ENCODE results near the gene ZNF335. TPM values are rescaled to one million over a fixed set of nuclear protein-coding genes. Genes with fewer than 3 reads are reported as not detected.

ZNF335 gene
- total and polyA plus RNA-seq, 2 of the 13 experiments (the other 11 are each of a cell fraction or from before 2014, with no cell fraction given): 9.7 to 13.7 TPM

- TF ChIP-seq PRDM15 (CRISPR knock-in tag; IDR thresholded peaks at IDR 0.05) (peak; percentile 36; the same call in 1 of the 2 replicates), PHF5A (CRISPR knock-in tag; IDR thresholded peaks at IDR 0.05; ENCODE audit: low read depth, unreplicated experiment) (no peak), ZKSCAN8 (CRISPR knock-in tag; IDR thresholded peaks at IDR 0.05; ENCODE audit: borderline replicate concordance) (peak; percentile 92), AKAP8 (CRISPR knock-in tag; IDR thresholded peaks at IDR 0.05) (peak; percentile 96), ZNF460 (CRISPR knock-in tag; IDR thresholded peaks at IDR 0.05; ENCODE audit: borderline replicate concordance) (no peak; the same call in 1 of the 2 replicates), ZNF83 (CRISPR knock-in tag; IDR thresholded peaks at IDR 0.05; ENCODE audit: borderline replicate concordance) (0 out of 2 replicates have a peak, but pooled peaks have one; percentile 29), E2F2 (CRISPR knock-in tag; IDR thresholded peaks at IDR 0.05; ENCODE audit: borderline replicate concordance) (peak; percentile 68), ZGPAT (CRISPR knock-in tag; IDR thresholded peaks at IDR 0.05) (peak; percentile 95), STAT5B (CRISPR knock-in tag; IDR thresholded peaks at IDR 0.05) (peak; percentile 95; the same call in 1 of the 2 replicates), HCFC1 (IDR thresholded peaks at IDR 0.05; ENCODE audit: low read depth, low read length) (peak; percentile 97), HNF4G (IDR thresholded peaks at IDR 0.05; ENCODE audit: borderline replicate concordance, low read depth, low read length) (peak; percentile 23; the same call in 1 of the 2 replicates), HNF4G (CRISPR knock-in tag; IDR thresholded peaks at IDR 0.05; ENCODE audit: borderline replicate concordance, low read depth) (peak; percentile 88; the same call in 1 of the 2 replicates), ZNF777 (CRISPR knock-in tag; IDR thresholded peaks at IDR 0.05) (peak; percentile 30; the same call in 1 of the 2 replicates), NCOA1 (CRISPR knock-in tag; IDR thresholded peaks at IDR 0.05) (peak; percentile 76), ZNF24 (IDR thresholded peaks at IDR 0.05) (0 out of 2 replicates have a peak, but pooled peaks have one; percentile 56), ZEB1 (IDR thresholded peaks at IDR 0.05; ENCODE audit: insufficient replicate concordance, low read depth) (no peak), ZC3H4 (CRISPR knock-in tag; IDR thresholded peaks at IDR 0.05; ENCODE audit: borderline replicate concordance) (peak; percentile 88), AGO1 (IDR thresholded peaks at IDR 0.05; ENCODE audit: low read depth, low read length, poor library complexity, severe bottlenecking) (peak; percentile 90)
- TF ChIP-seq, protein P1, sequence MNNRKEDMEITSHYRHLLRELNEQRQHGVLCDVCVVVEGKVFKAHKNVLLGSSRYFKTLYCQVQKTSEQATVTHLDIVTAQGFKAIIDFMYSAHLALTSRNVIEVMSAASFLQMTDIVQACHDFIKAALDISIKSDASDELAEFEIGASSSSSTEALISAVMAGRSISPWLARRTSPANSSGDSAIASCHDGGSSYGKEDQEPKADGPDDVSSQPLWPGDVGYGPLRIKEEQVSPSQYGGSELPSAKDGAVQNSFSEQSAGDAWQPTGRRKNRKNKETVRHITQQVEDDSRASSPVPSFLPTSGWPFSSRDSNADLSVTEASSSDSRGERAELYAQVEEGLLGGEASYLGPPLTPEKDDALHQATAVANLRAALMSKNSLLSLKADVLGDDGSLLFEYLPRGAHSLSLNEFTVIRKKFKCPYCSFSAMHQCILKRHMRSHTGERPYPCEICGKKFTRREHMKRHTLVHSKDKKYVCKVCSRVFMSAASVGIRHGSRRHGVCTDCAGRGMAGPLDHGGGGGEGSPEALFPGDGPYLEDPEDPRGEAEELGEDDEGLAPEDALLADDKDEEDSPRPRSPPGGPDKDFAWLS (CRISPR knock-in tag; IDR thresholded peaks at IDR 0.05; ENCODE audit: borderline replicate concordance): no peak
Observed at GRCh38 chr20:45934586-45935415, 37.2 kb downstream of the ZNF335 start, which contains the start of gene PCIF1 (continued).

Data from HepG2 (cell line).